Measurements from ENCODE around the gene ACTG1. TPM values are rescaled to one million over a fixed set of nuclear protein-coding genes. Genes with fewer than 3 reads are reported as not detected.

The ACTG1 gene
- total and polyA plus RNA-seq, 9 of the 15 experiments (the other 6 are each of a cell fraction or from before 2014, with no cell fraction given), result 224 to 1,775 (median 568) TPM

GRCh38 chr17:81470270-81470943 is 42.2 kb downstream of the ACTG1 start:
- H3K27ac ChIP-seq (ENCODE audit: extremely low read depth, low read depth, low read length), result no peak overlapping the region
- no peaks in the 10 kb centered on the region for H4K20me1 ChIP-seq (replicated peaks; ENCODE audit: control insufficient read depth, insufficient read depth, low read length)
- TF ChIP-seq NR1H2 (CRISPR knock-in tag; IDR thresholded peaks at IDR 0.05) (no peak), ETS2 (tag; IDR thresholded peaks at IDR 0.05; ENCODE audit: borderline replicate concordance, poor library complexity, severe bottlenecking) (no peak), ZBTB2 (IDR thresholded peaks at IDR 0.05) (no peak), PTBP1 (IDR thresholded peaks at IDR 0.05; ENCODE audit: low read depth, low read length) (no peak), MLLT1 (IDR thresholded peaks at IDR 0.05) (no peak), ZKSCAN1 (IDR thresholded peaks at IDR 0.05; ENCODE audit: low read depth, low read length) (peak; percentile 81), ZNF23 (CRISPR knock-in tag; IDR thresholded peaks at IDR 0.05) (no peak)
- FAIRE-seq, result no peak
- no peak overlapping the region for H3K4me2 ChIP-seq (ENCODE audit: insufficient read depth, low read length)
- intact Hi-C loops (cut with micrococcal nuclease), result no loop called here
- in situ Hi-C loops (cut with MboI), result no loop called here
- H3K9ac ChIP-seq (ENCODE audit: insufficient read depth in 1 of 2, low read depth in 2 of 2, low read length in 2 of 2), result peak overlapping the region in 1 of 2 experiments; percentile 18; a peak in 1 of 4 replicates
- H3K4me1 ChIP-seq (replicated peaks in 1 of 2; ENCODE audit: control insufficient read depth in 2 of 2, insufficient read depth in 2 of 2, low read length in 2 of 2), result peaks cover 0 to 49% of the 10 kb centered on the region in 2 experiments; a peak in 3 of 5 replicates
- DNase-seq (ENCODE audit: extremely low read depth in 1 of 4, low spot score in 3 of 4), result no peak
- no peak overlapping the region for H2AFZ ChIP-seq (ENCODE audit: low read depth, low read length)
- no TSS peak for BruUV-seq (replicated peaks)
- H3K36me3 ChIP-seq (ENCODE audit: control insufficient read depth, insufficient read depth, low read length), result no peaks in the 10 kb centered on the region
- H3K79me2 ChIP-seq (ENCODE audit: control insufficient read depth, insufficient read depth, low read length), result no peaks in the 10 kb centered on the region
- no peaks in the 10 kb centered on the region for H3K9me3 ChIP-seq (replicated peaks; ENCODE audit: control insufficient read depth, insufficient read depth, low read depth, low read length)
- no peaks in the 10 kb centered on the region for H3K9me1 ChIP-seq (ENCODE audit: control insufficient read depth, insufficient read depth, low read length)
- no peak overlapping the region for H3K4me3 ChIP-seq
- POLR2A ChIA-PET, result interaction anchor here (1.1 kb wide), 1 partner anchor 9 kb away, joined by 8 read pairs; no protein-coding TSS in a partner anchor
- 85% methylated on average over 8 of the region's 9 CpGs for WGBS (ENCODE audit: insufficient coverage, low coverage, missing lambda C conversion rate)
- no peak for ATAC-seq
- CTCF ChIA-PET (ENCODE audit: low intra/inter-chr PET ratio), result no interaction called here
- no peaks in the 10 kb centered on the region for H3K27me3 ChIP-seq (ENCODE audit: control insufficient read depth in 2 of 2, insufficient read depth in 2 of 2, low read length in 2 of 2)

All from K562 (cell line).